Testis (tissue), 3 donors: ENCODE results near the gene AUH. TPM values are rescaled to one million over a fixed set of nuclear protein-coding genes. Genes with fewer than 3 reads are reported as not detected.

ENCODE experiments used
- DNase-seq: peaks from one replicate; pipeline ENCODE4 v3.0.0-alpha.2; 2019
- H3K27ac ChIP-seq, 2 donors: fragments of 200-600 bp; sonication (generic); one replicate each; pipeline ENCODE4 v1.5.1; 2019
- H3K27me3 ChIP-seq: fragments of 200-600 bp; sonication (generic); one replicate; pipeline ENCODE4 v1.5.1; 2019
- H3K36me3 ChIP-seq: fragments of 200-600 bp; sonication (generic); one replicate; pipeline ENCODE4 v1.5.1; 2017; ENCODE audit warnings: low read depth; ENCODE audit errors: missing control alignments
- H3K4me1 ChIP-seq: fragments of 200-600 bp; sonication (generic); one replicate; pipeline ENCODE4 v1.5.1; 2019
- H3K4me3 ChIP-seq, 2 donors: fragments of 200-600 bp; sonication (generic); one replicate each; pipeline ENCODE4 v1.5.1; 2017 to 2019
- H3K9me3 ChIP-seq: fragments of 200-600 bp; sonication (generic); one replicate; pipeline ENCODE4 v1.5.1; 2017
- CTCF ChIP-seq, 3 experiments: fragments of 450-650 bp in 2 of 3; fragments of 200-600 bp in 1 of 3; sonication (generic) in 1 of 3; IDR thresholded peaks; one replicate each; pipeline ENCODE4 v1.5.1; 2016 to 2019; ENCODE audit warnings: antibody characterized with exemption in 3 of 3, mild to moderate bottlenecking in 2 of 3, moderate library complexity in 1 of 3
- POLR2A ChIP-seq: fragments of 450-650 bp; IDR thresholded peaks from one replicate; pipeline ENCODE4 v1.6.1; 2017; ENCODE audit warnings: antibody characterized with exemption, mild to moderate bottlenecking, moderate library complexity
- WGBS, 2 donors: methylation state at CpG; one replicate each; pipeline ENCODE4 v1.1.5; 2018; 5-methylcytosine and 5-hydroxymethylcytosine counted together
- intact Hi-C: fragments of 100-400 bp; cut with DNase I; formaldehyde crosslinking; loops from one replicate; pipeline ENCODE4 v1.15.1; 2023; ENCODE audit warnings: low total_unique reads
- polyA plus RNA-seq: library from polyadenylated mRNA; stranded (reverse); fragments of 350-450 nt; fragmentation: Illumina TruSeq; extraction: RNeasy Lipid Tissue Mini Kit (QIAGEN cat#74804); gene quantifications from one replicate; pipeline ENCODE4 v1.2.3, GENCODE V29; 2014; ENCODE audit warnings: low read depth, low replicate concordance; ENCODE audit not compliant: insufficient read depth
- total RNA-seq, 2 donors: library from RNA; depleted of rRNA; stranded (reverse); fragments of >200 nt; gene quantifications; one replicate each; pipeline ENCODE4 v1.2.3, GENCODE V29; 2016

Gene AUH
- total and polyA plus RNA-seq, 3 donors from 2014 or later = 9.1 to 33.9 (median 31.7) TPM

- H3K4me1 ChIP-seq = peaks cover 11% of the 10 kb centered on the region
- TF ChIP-seq CTCF (IDR thresholded peaks at IDR 0.05) = no peak
- no peak for TF ChIP-seq POLR2A
- H3K9me3 ChIP-seq = no peaks in the 10 kb centered on the region
- no peaks in the 10 kb centered on the region for H3K36me3 ChIP-seq
- no peak for DNase-seq
- H3K4me3 ChIP-seq = no peak overlapping the region
- H3K27ac ChIP-seq = no peak overlapping the region
- no peaks in the 10 kb centered on the region for H3K27me3 ChIP-seq
- 87 to 92% methylated on average over 5 to 7 of the region's 7 CpGs for WGBS, 2 donors
- intact Hi-C loops = no loop called here
Observed at GRCh38 chr9:91364005-91364404, 2.3 kb upstream of the AUH start.

GRCh38 chr9:91362051-91362611 is 413 bp upstream of the AUH start:
- no peaks in the 10 kb centered on the region for H3K27me3 ChIP-seq
- intact Hi-C loops = no loop called here
- no peak for DNase-seq
- H3K9me3 ChIP-seq = no peaks in the 10 kb centered on the region
- H3K4me1 ChIP-seq = peaks cover 16% of the 10 kb centered on the region
- 32 to 40% methylated on average over 15 of the region's 15 CpGs for WGBS, 2 donors
- peak overlapping the region; percentile 95 to 100 for H3K4me3 ChIP-seq
- TF ChIP-seq CTCF (IDR thresholded peaks at IDR 0.05) = no peak
- TF ChIP-seq POLR2A = no peak
- peak overlapping the region; percentile 50 to 90 for H3K27ac ChIP-seq
- no peaks in the 10 kb centered on the region for H3K36me3 ChIP-seq

- H3K27ac ChIP-seq = peak overlapping the region; percentile 88 to 90
- intact Hi-C loops = no loop called here
- DNase-seq = no peak
- TF ChIP-seq POLR2A (no peak), CTCF (IDR thresholded peaks at IDR 0.05) (no peak)
- H3K36me3 ChIP-seq = no peaks in the 10 kb centered on the region
- H3K9me3 ChIP-seq = no peaks in the 10 kb centered on the region
- H3K4me1 ChIP-seq = peaks cover 16% of the 10 kb centered on the region
- peak overlapping the region; percentile 95 to 100 for H3K4me3 ChIP-seq
- H3K27me3 ChIP-seq = no peaks in the 10 kb centered on the region
- WGBS, 2 donors = 24 to 27% methylated on average over 10 of the region's 10 CpGs
Observed at GRCh38 chr9:91360551-91361290, 997 bp downstream of the AUH start.

- Histone ChIP-seq H3K27me3 (no peaks in the 10 kb centered on the region), H3K4me1 (peaks cover 16% of the 10 kb centered on the region), H3K27ac (no peak overlapping the region), H3K36me3 (no peaks in the 10 kb centered on the region), H3K9me3 (no peaks in the 10 kb centered on the region), H3K4me3 (no peak overlapping the region)
- DNase-seq = no peak
- 60 to 62% methylated on average over 7 of the region's 7 CpGs for WGBS, 2 donors
- TF ChIP-seq POLR2A (no peak), CTCF (IDR thresholded peaks at IDR 0.05) (no peak)
- intact Hi-C loops = no loop called here
Observed at GRCh38 chr9:91359734-91360470, 1.8 kb downstream of the AUH start.
